Osteocyte (in vitro differentiated cells): ENCODE data around the gene PRDM12. TPM values are rescaled to one million over a fixed set of nuclear protein-coding genes. Genes with fewer than 3 reads are reported as not detected.
A peak's percentile ranks its signal among the peaks of the same experiment; 100 is the strongest.
"Not testable (repeated sequence)": the region's sequence is repeated elsewhere in the genome, so short reads cannot be mapped to it uniquely, and the experiment has no call there.

Source experiments
- DNase-seq: peaks from one replicate; pipeline ENCODE4 v3.0.0; 2021; ENCODE audit warnings: mixed read lengths; ENCODE audit not compliant: unreplicated experiment; ENCODE audit errors: extremely low spot score
- H3K27ac Mint-ChIP-seq: one replicate; pipeline ENCODE4 v1.8.0; 2021; ENCODE audit warnings: mild to moderate bottlenecking, mixed read lengths; ENCODE audit not compliant: unreplicated experiment
- H3K27me3 Mint-ChIP-seq: one replicate; pipeline ENCODE4 v1.8.0; 2021; ENCODE audit warnings: mixed read lengths; ENCODE audit not compliant: unreplicated experiment
- H3K36me3 Mint-ChIP-seq: one replicate; pipeline ENCODE4 v1.8.0; 2021; ENCODE audit warnings: mixed read lengths; ENCODE audit not compliant: unreplicated experiment
- H3K4me1 Mint-ChIP-seq: one replicate; pipeline ENCODE4 v1.8.0; 2021; ENCODE audit warnings: mixed read lengths; ENCODE audit not compliant: unreplicated experiment
- H3K4me3 Mint-ChIP-seq: one replicate; pipeline ENCODE4 v1.8.0; 2021; ENCODE audit warnings: mild to moderate bottlenecking, moderate library complexity, mixed read lengths; ENCODE audit not compliant: unreplicated experiment
- H3K9me3 Mint-ChIP-seq: one replicate; pipeline ENCODE4 v1.8.0; 2021; ENCODE audit warnings: mixed read lengths; ENCODE audit not compliant: unreplicated experiment
- CTCF ChIP-seq: fragments of 200-600 bp; sonication (generic); IDR thresholded peaks from 2 replicates; pipeline ENCODE4 v1.5.0; 2021; ENCODE audit warnings: antibody characterized with exemption, mild to moderate bottlenecking, moderate library complexity
- total RNA-seq: library from RNA; stranded (reverse); gene quantifications from 2 replicates; pipeline ENCODE4 v1.2.1, GENCODE V29; 2021

The PRDM12 gene
- total RNA-seq, 1 donor from 2014 or later: not detected

DNA sequence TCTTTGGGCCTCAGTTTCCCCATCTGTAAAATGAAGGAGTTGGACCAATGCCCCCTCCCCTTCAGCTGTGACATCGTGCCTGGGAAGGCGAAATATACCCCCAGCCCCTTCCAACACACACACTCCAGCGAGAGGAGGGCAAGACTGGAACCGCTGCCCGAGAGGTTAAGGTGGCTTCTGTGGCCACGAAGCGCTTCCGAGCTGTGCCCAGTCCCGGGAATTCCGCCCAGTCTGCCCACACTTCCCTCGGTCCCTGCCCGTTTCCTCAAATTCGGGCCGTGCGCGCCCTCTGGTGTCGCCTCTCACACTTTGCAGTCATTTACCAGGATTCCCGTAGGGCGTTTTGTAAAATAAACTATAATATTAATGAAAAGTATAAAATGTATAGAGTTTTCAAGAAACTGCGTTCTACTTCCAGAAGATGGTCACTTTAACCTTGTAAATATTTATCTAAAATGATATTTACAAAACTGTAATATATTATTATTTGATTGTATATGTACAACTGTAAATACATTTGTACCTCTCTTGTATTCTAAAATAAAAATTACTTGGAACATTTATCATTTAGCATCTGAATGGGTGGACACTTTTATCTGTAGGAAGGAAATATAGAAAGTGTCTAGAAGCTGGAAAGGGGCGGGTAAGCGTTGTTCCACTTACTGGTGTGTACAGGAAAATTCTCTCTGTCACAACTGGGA lies 18.2 kb downstream of the PRDM12 start:
- H3K36me3 Mint-ChIP-seq: no peaks in the 10 kb centered on the region
- peaks cover 4% of the 10 kb centered on the region for H3K27me3 Mint-ChIP-seq
- H3K4me3 Mint-ChIP-seq: peak overlapping the region; percentile 77
- no peaks in the 10 kb centered on the region for H3K9me3 Mint-ChIP-seq
- no peak overlapping the region for H3K27ac Mint-ChIP-seq
- peak; percentile 89 for TF ChIP-seq CTCF
- peak; percentile 93 for DNase-seq
- H3K4me1 Mint-ChIP-seq: peaks cover 7% of the 10 kb centered on the region

GRCh38 chr9:130685104-130685503 lies 20.7 kb downstream of the PRDM12 start:
- TF ChIP-seq CTCF: no peak
- no peak for DNase-seq
- Mint-ChIP-seq H3K4me3 (no peak overlapping the region), H3K27me3 (no peaks in the 10 kb centered on the region), H3K9me3 (no peaks in the 10 kb centered on the region), H3K36me3 (no peaks in the 10 kb centered on the region), H3K27ac (no peak overlapping the region), H3K4me1 (peaks cover 14% of the 10 kb centered on the region)

- not testable (repeated sequence) for DNase-seq, H3K27ac Mint-ChIP-seq, H3K4me3 Mint-ChIP-seq, H3K36me3 Mint-ChIP-seq, H3K9me3 Mint-ChIP-seq, H3K27me3 Mint-ChIP-seq
- H3K4me1 Mint-ChIP-seq: peaks cover 19% of the 10 kb centered on the region
These were observed 21.6 kb downstream of the PRDM12 start for GRCh38 chr9:130685945-130686344.

GRCh38 chr9:130687615-130688014 lies 23.2 kb downstream of the PRDM12 start:
- Mint-ChIP-seq H3K4me1 (peaks cover 12% of the 10 kb centered on the region), H3K27me3 (no peaks in the 10 kb centered on the region), H3K4me3 (no peak overlapping the region), H3K36me3 (no peaks in the 10 kb centered on the region), H3K9me3 (no peaks in the 10 kb centered on the region), H3K27ac (no peak overlapping the region)
- DNase-seq: no peak
- TF ChIP-seq CTCF: no peak

DNA sequence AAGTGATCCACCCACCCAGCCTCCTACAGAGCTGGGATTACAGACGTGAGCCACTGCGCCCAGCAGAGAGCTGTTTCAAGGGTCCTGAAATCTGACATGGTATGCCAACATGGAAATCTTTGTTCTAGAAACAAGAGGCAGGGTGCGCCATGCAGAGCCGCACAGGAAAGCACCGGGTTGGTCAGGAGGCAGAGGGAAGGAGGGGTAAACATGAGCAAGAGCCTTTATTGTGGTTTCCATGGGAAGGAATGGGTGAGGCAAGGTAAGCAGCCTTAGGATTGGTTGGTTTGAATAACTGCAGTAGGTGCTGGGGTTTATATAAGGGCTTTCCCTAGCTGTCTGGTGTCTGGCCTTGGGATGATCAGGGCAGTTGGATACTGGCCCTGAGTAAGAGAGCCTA lies 23.7 kb downstream of the PRDM12 start:
- Mint-ChIP-seq H3K36me3 (no peaks in the 10 kb centered on the region), H3K27me3 (no peaks in the 10 kb centered on the region), H3K9me3 (no peaks in the 10 kb centered on the region), H3K27ac (no peak overlapping the region), H3K4me3 (no peak overlapping the region), H3K4me1 (peaks cover 14% of the 10 kb centered on the region)
- DNase-seq: no peak
- no peak for TF ChIP-seq CTCF
